Vagina (tissue), 2 donors: ENCODE measurements around the gene TINCR.

Source experiments
- POLR2A ChIP-seq, 2 donors: fragments of 450-650 bp; IDR thresholded peaks; one replicate each; pipeline ENCODE4 v1.6.1; 2017; ENCODE audit warnings: antibody characterized with exemption in 2 of 2, mild to moderate bottlenecking in 2 of 2, moderate library complexity in 2 of 2
- TF ChIP-seq, protein P1 (sequence below), 3 experiments: fragments of 450-650 bp in 2 of 3; fragments of 200-600 bp in 1 of 3; sonication (generic) in 1 of 3; IDR thresholded peaks; one replicate each; pipeline ENCODE4 v1.5.1; 2017 to 2019; ENCODE audit warnings: antibody characterized with exemption in 3 of 3, mild to moderate bottlenecking in 2 of 3, moderate library complexity in 2 of 3

DNA sequence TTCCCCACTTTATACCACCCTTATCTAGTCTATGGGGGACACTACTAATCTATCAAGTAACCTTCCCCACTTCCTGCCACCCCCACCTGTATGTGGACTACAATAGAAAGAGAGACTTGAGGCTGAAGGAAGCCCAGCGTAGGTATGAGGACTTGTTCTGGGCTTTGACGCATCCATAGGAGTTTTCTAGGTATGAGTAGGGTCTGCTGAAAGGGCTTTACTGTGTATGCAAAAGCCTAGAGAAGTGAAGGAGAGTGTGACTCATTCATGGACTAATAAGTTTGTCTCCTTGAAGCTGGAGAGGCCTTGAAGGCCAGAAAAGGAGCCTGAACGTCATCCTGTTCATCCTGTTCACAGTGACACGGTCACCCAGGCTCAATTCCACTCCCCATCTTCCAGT, 21.8 kb downstream of the TINCR start:
- no peak for TF ChIP-seq POLR2A (IDR thresholded peaks at IDR 0.05)
- TF ChIP-seq, protein P1, sequence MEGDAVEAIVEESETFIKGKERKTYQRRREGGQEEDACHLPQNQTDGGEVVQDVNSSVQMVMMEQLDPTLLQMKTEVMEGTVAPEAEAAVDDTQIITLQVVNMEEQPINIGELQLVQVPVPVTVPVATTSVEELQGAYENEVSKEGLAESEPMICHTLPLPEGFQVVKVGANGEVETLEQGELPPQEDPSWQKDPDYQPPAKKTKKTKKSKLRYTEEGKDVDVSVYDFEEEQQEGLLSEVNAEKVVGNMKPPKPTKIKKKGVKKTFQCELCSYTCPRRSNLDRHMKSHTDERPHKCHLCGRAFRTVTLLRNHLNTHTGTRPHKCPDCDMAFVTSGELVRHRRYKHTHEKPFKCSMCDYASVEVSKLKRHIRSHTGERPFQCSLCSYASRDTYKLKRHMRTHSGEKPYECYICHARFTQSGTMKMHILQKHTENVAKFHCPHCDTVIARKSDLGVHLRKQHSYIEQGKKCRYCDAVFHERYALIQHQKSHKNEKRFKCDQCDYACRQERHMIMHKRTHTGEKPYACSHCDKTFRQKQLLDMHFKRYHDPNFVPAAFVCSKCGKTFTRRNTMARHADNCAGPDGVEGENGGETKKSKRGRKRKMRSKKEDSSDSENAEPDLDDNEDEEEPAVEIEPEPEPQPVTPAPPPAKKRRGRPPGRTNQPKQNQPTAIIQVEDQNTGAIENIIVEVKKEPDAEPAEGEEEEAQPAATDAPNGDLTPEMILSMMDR (IDR thresholded peaks at IDR 0.05), result no peak
